Measurements from ENCODE around the gene PPP1R3A.

- TF ChIP-seq, protein P1, sequence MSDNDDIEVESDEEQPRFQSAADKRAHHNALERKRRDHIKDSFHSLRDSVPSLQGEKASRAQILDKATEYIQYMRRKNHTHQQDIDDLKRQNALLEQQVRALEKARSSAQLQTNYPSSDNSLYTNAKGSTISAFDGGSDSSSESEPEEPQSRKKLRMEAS (IDR thresholded peaks at IDR 0.05): no peak
- no peak for TF ChIP-seq YY1 (IDR thresholded peaks at IDR 0.05; ENCODE audit: low read depth)
- no peak for TF ChIP-seq NFIC (IDR thresholded peaks at IDR 0.05)
- no peak for TF ChIP-seq REST (IDR thresholded peaks at IDR 0.05; ENCODE audit: low read depth)
- no peak for TF ChIP-seq FOXM1 (IDR thresholded peaks at IDR 0.05; ENCODE audit: borderline replicate concordance, low read depth)
These were observed 34.7 kb upstream of the PPP1R3A start for GRCh38 chr7:113953553-113953952.
